ENCODE data around the gene TCERG1L. TPM values are rescaled to one million over a fixed set of nuclear protein-coding genes. Genes with fewer than 3 reads are reported as not detected.

The TCERG1L gene
- total RNA-seq, 2 donors from 2014 or later = 4.0 to 4.2 TPM

GRCh38 chr10:131186547-131187253, 124.8 kb downstream of the TCERG1L start:
- Histone ChIP-seq H3K27me3 (no peaks in the 10 kb centered on the region), H3K4me1 (no peaks in the 10 kb centered on the region), H3K27ac (no peak overlapping the region), H3K9me3 (no peaks in the 10 kb centered on the region), H3K36me3 (replicated peaks in 1 of 2; ENCODE audit: insufficient read depth in 1 of 2, low read depth in 2 of 2) (no peaks in the 10 kb centered on the region), H3K4me3 (no peak overlapping the region)
- TF ChIP-seq CTCF (IDR thresholded peaks at IDR 0.05) (no peak), POLR2A (IDR thresholded peaks at IDR 0.05) (no peak)
- 85 to 88% methylated on average over 12 of the region's 12 CpGs for WGBS, 2 donors
- DNase-seq (no peak), ATAC-seq (no peak)
- intact Hi-C loops (cut with DNase I) = no loop called here

- no peak for ATAC-seq
- no peak overlapping the region for H3K27ac ChIP-seq
- no peak for DNase-seq
- peaks cover 10% of the 10 kb centered on the region for H3K4me1 ChIP-seq
- no peaks in the 10 kb centered on the region for H3K36me3 ChIP-seq (replicated peaks in 1 of 2; ENCODE audit: insufficient read depth in 1 of 2, low read depth in 2 of 2)
- TF ChIP-seq CTCF (IDR thresholded peaks at IDR 0.05) (no peak), POLR2A (IDR thresholded peaks at IDR 0.05) (no peak)
- no peaks in the 10 kb centered on the region for H3K27me3 ChIP-seq
- intact Hi-C loops (cut with DNase I) = no loop called here
- H3K4me3 ChIP-seq = no peak overlapping the region
- 77 to 90% methylated on average over 3 to 9 of the region's 9 CpGs for WGBS, 2 donors
- H3K9me3 ChIP-seq = no peaks in the 10 kb centered on the region
These were observed 127.0 kb downstream of the TCERG1L start for GRCh38 chr10:131184503-131184902.

GRCh38 chr10:131183546-131184045, 127.9 kb downstream of the TCERG1L start:
- no peak overlapping the region for H3K27ac ChIP-seq
- H3K4me1 ChIP-seq = peaks cover 19% of the 10 kb centered on the region
- intact Hi-C loops (cut with DNase I) = no loop called here
- 84 to 85% methylated on average over 9 of the region's 9 CpGs for WGBS, 2 donors
- DNase-seq (no peak), ATAC-seq (no peak)
- no peaks in the 10 kb centered on the region for H3K36me3 ChIP-seq (replicated peaks in 1 of 2; ENCODE audit: insufficient read depth in 1 of 2, low read depth in 2 of 2)
- H3K27me3 ChIP-seq = no peaks in the 10 kb centered on the region
- H3K4me3 ChIP-seq = no peak overlapping the region
- H3K9me3 ChIP-seq = no peaks in the 10 kb centered on the region
- TF ChIP-seq POLR2A (IDR thresholded peaks at IDR 0.05) = no peak
- no peak for TF ChIP-seq CTCF (IDR thresholded peaks at IDR 0.05)

- TF ChIP-seq POLR2A (IDR thresholded peaks at IDR 0.05) (no peak), CTCF (IDR thresholded peaks at IDR 0.05) (no peak)
- Histone ChIP-seq H3K27ac (no peak overlapping the region), H3K4me3 (no peak overlapping the region), H3K36me3 (replicated peaks in 1 of 2; ENCODE audit: insufficient read depth in 1 of 2, low read depth in 2 of 2) (no peaks in the 10 kb centered on the region), H3K4me1 (peaks cover 21% of the 10 kb centered on the region), H3K27me3 (no peaks in the 10 kb centered on the region), H3K9me3 (no peaks in the 10 kb centered on the region)
- intact Hi-C loops (cut with DNase I) = no loop called here
- DNase-seq (peak in 3 of 4 donors; percentile 16 to 73 (median 54)), ATAC-seq (no peak)
- 55 to 68% methylated on average over 8 of the region's 8 CpGs for WGBS, 2 donors
These were observed 130.1 kb downstream of the TCERG1L start for GRCh38 chr10:131181456-131181855.

All from body of pancreas (tissue), 4 donors.